Esophagus (tissue), 2 donors: ENCODE results near the gene CTSD. TPM values are rescaled to one million over a fixed set of nuclear protein-coding genes. Genes with fewer than 3 reads are reported as not detected.

ENCODE experiments used
- H3K27ac ChIP-seq, 2 donors: one replicate each; pipeline ENCODE4 v1.5.1; 2013; ENCODE audit warnings: low read depth in 2 of 2, mild to moderate bottlenecking in 2 of 2, inconsistent platforms in 1 of 2, low read length in 1 of 2, moderate library complexity in 1 of 2
- H3K27me3 ChIP-seq, 2 donors: one replicate each; pipeline ENCODE4 v1.6.1; 2013; ENCODE audit warnings: low read length in 2 of 2, control low read depth in 1 of 2, mild to moderate bottlenecking in 1 of 2; ENCODE audit not compliant: insufficient read depth in 2 of 2, control insufficient read depth in 1 of 2
- H3K36me3 ChIP-seq, 2 donors: one replicate each; pipeline ENCODE4 v1.6.1; 2013; ENCODE audit warnings: low read length in 1 of 2; ENCODE audit not compliant: control insufficient read depth in 2 of 2, insufficient read depth in 2 of 2
- H3K4me1 ChIP-seq, 2 donors: one replicate each; pipeline ENCODE4 v1.6.1; 2013; ENCODE audit warnings: low read length in 1 of 2; ENCODE audit not compliant: control insufficient read depth in 2 of 2, insufficient read depth in 2 of 2
- H3K4me3 ChIP-seq, 2 donors: one replicate each; pipeline ENCODE4 v1.5.1; 2013; ENCODE audit warnings: low read length in 2 of 2, mild to moderate bottlenecking in 2 of 2, low read depth in 1 of 2, moderate library complexity in 1 of 2
- H3K9me3 ChIP-seq, 2 donors: one replicate each; pipeline ENCODE4 v1.6.1; 2013; ENCODE audit warnings: mild to moderate bottlenecking in 2 of 2, low read depth in 1 of 2, low read length in 1 of 2, moderate library complexity in 1 of 2; ENCODE audit not compliant: control insufficient read depth in 2 of 2, insufficient read depth in 1 of 2
- WGBS, 2 donors: extraction: QIAGEN DNeasy Blood & Tissue Kit; methylation state at CpG; one replicate each; pipeline ENCODE4 v1.1.7; 2013; 5-methylcytosine and 5-hydroxymethylcytosine counted together
- polyA plus RNA-seq, 2 donors: library from polyadenylated mRNA; stranded (reverse); fragments of 200-250 nt; gene quantifications; one replicate each; pipeline ENCODE4 v1.2.3, GENCODE V29; 2013
- donor health status: healthy with polysubstance abuse.
- donor health status: Bipolar disorder and iron deficiency.

Gene CTSD
- polyA plus RNA-seq, 2 donors, result 273 to 284 TPM

DNA sequence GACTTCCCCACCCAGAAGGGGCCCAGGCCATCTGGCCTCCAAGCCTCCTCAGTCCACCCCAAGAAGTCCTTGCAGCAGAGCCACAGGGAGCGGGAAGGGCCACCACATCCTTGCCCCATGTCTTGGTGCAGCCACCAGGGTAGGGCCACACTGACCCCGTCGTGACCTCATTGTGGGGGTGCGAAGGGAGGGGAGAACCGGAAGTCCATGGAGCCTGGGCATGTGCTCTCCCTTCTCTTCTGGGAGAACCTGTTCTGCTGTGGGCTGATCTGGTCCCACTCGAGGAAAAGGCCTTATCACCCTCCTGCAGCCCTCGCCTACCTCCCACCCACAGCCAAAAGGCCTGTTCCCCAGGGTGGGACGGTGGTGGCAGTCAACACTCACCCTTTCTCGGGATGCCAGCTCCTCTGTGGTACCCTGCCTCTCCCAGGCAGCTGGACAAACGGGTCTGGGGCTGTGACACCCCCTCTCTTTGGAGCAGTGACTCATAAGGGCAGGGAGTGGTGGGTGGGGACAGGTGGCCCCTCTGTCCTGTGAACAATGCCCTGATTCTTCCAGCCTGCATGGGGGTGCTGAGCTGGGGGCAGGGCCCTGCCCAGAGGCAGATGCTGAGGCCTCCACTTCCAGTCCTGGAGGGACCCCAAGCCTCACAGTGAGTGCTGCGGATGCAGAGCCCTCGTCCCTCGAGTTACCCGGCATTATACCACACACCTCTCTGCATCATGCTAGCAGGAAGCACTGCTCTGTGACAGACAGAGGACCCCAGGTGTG is 14.6 kb upstream of the CTSD start:
- Histone ChIP-seq H3K4me1 (peaks cover 5 to 11% of the 10 kb centered on the region in 2 donors), H3K27me3 (no peaks in the 10 kb centered on the region), H3K9me3 (no peaks in the 10 kb centered on the region), H3K36me3 (no peaks in the 10 kb centered on the region), H3K27ac (no peak overlapping the region), H3K4me3 (no peak overlapping the region)
- WGBS, 2 donors, result 74 to 75% methylated on average over 14 of the region's 14 CpGs

DNA sequence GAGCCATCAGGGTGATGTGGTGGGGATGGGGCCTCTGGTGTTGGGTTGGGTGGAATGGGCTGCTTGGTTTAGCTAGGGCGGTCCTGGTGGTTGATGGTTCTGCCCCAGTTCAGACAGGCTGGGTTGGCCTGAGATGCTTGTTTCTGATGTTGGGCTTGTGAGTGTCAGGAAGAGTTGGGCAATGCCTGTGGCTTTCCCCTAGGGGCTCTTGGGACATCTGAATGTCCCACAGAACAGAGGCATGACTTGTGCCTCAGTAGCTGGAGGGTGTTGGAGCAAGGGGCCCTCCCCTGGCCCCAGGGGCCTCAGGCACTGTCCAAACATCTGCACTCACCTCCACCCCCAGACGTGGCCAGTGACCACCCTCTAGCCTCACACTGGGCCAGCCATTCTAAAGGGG is 14.0 kb upstream of the CTSD start:
- Histone ChIP-seq H3K9me3 (no peaks in the 10 kb centered on the region), H3K27ac (no peak overlapping the region), H3K4me3 (no peak overlapping the region), H3K4me1 (peaks cover 6 to 12% of the 10 kb centered on the region in 2 donors), H3K36me3 (no peaks in the 10 kb centered on the region), H3K27me3 (no peaks in the 10 kb centered on the region)
- 79 to 88% methylated on average over 2 of the region's 2 CpGs for WGBS, 2 donors

DNA sequence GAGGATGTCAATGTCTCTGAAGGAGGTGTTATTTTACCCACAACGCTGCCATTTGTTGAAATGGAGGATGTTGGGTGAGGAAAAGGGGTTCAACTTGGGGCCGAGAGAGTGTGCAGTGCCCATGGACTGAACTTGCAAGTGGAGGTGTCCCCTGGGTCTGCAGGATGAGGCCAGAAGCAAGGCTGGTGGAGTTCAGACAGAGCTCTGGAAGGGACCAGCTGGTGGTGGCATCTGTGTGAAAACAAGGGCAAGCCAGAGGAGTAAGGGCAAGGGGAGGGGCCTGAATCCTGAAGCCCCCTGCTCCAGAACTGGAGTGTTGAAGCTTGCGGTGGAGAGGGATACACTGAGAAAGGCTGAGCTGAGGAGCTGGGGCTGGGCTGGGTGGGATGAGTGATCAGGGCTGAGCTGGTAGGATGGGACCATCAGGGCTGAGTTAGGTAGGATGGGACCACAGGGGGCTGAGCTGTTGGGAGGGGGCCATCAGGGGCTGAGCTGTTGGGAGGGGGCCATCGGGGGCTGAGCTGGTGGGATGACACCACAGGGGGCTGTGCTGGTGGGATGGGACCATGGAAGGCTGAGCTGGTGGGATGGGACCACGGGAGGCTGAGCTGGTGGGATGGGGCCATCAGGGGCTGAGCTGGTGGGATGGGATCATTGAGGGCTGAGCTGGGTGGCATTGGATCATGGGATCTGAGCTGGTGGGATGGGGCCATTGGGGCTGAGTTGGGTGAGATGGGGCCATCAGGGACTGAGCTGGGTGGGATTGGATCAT is 13.4 kb upstream of the CTSD start:
- Histone ChIP-seq H3K4me1 (peaks cover 8 to 18% of the 10 kb centered on the region in 2 donors), H3K27ac (no peak overlapping the region), H3K9me3 (no peaks in the 10 kb centered on the region), H3K27me3 (no peaks in the 10 kb centered on the region), H3K4me3 (no peak overlapping the region), H3K36me3 (no peaks in the 10 kb centered on the region)
- 83 to 85% methylated on average over 5 of the region's 5 CpGs for WGBS, 2 donors

DNA sequence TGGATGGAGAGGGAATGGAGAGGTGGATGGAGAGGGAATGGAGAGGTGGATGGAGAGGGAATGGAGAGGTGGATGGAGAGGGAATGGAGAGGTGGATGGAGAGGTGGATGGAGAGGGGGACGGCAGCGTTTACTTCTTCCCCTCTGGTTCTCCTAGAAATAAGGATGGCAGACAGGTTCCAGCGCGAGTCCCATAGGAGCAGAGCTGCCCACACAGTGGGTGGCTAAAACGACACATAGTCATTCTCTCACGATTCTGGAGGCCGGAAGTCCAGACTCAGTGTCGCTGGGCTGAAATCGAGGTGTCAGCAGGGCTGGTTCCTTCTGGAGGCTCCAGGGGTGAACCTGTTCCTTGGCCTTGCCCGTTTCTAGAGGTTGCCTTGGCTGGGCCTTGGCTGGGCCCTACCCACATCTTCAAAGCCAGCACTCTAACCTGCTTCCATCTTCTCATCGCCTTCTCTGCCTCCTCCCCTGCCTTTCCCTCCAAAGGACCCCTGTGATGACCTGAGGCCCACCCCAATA is 12.7 kb upstream of the CTSD start:
- no peak overlapping the region for H3K4me3 ChIP-seq
- no peaks in the 10 kb centered on the region for H3K9me3 ChIP-seq
- no peaks in the 10 kb centered on the region for H3K36me3 ChIP-seq
- no peak overlapping the region for H3K27ac ChIP-seq
- H3K27me3 ChIP-seq, result no peaks in the 10 kb centered on the region
- 86 to 90% methylated on average over 11 of the region's 11 CpGs for WGBS, 2 donors
- H3K4me1 ChIP-seq, result peaks cover 8 to 19% of the 10 kb centered on the region in 2 donors

DNA sequence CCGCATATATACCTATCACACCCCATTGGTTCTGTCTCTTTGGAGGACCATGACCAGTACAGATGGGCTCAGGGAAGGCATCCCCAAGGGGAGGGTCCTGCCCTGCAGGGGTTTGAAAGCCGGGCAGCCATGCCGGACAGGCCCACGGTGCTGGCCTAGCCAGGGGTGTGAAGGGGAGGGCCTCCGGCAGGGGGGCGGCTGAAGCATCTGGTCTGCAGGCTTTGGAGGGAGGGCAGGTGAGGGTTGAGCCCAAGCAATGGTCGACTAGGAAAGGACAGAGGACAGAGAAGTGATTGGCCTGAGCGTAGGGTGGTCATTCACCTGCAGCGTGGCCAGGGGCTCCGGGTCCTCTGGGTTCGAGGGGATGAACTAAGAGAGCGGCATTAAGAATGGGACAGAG is 11.2 kb upstream of the CTSD start:
- H3K4me3 ChIP-seq, result no peak overlapping the region
- H3K27ac ChIP-seq, result no peak overlapping the region
- H3K27me3 ChIP-seq, result no peaks in the 10 kb centered on the region
- peaks cover 8 to 19% of the 10 kb centered on the region in 2 donors for H3K4me1 ChIP-seq
- H3K9me3 ChIP-seq, result no peaks in the 10 kb centered on the region
- 80 to 83% methylated on average over 12 of the region's 12 CpGs for WGBS, 2 donors
- H3K36me3 ChIP-seq, result no peaks in the 10 kb centered on the region

DNA sequence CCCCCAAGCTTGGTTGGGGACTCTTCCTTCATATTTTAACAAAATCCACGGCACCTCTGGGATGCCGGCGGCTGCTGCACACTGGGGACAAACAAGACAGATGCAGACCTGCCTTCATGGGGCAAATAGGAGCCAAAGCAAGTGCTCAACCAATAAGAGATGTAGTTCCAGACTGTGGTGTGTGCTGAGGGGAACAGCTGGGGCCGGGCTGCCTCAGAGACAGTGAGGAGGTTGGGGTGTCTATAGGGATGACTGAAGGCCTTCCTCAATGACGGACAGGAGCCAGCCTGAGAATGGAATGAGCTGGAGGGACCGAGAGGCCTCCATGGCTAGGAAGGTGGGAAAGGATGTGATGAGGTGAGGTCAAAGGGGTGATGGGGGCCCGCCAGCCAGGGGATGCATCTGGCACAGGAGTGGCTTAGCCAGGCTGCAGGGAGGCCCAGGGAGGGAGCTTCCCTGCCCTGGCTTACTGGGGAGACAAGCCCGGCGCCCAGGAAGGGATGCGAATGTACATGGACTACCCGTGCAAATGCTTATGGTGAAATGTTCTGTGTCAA is 10.3 kb upstream of the CTSD start:
- Histone ChIP-seq H3K27me3 (no peaks in the 10 kb centered on the region), H3K4me1 (peaks cover 6 to 19% of the 10 kb centered on the region in 2 donors), H3K36me3 (no peaks in the 10 kb centered on the region), H3K27ac (no peak overlapping the region), H3K9me3 (no peaks in the 10 kb centered on the region), H3K4me3 (no peak overlapping the region)
- 91 to 93% methylated on average over 11 of the region's 11 CpGs for WGBS, 2 donors

DNA sequence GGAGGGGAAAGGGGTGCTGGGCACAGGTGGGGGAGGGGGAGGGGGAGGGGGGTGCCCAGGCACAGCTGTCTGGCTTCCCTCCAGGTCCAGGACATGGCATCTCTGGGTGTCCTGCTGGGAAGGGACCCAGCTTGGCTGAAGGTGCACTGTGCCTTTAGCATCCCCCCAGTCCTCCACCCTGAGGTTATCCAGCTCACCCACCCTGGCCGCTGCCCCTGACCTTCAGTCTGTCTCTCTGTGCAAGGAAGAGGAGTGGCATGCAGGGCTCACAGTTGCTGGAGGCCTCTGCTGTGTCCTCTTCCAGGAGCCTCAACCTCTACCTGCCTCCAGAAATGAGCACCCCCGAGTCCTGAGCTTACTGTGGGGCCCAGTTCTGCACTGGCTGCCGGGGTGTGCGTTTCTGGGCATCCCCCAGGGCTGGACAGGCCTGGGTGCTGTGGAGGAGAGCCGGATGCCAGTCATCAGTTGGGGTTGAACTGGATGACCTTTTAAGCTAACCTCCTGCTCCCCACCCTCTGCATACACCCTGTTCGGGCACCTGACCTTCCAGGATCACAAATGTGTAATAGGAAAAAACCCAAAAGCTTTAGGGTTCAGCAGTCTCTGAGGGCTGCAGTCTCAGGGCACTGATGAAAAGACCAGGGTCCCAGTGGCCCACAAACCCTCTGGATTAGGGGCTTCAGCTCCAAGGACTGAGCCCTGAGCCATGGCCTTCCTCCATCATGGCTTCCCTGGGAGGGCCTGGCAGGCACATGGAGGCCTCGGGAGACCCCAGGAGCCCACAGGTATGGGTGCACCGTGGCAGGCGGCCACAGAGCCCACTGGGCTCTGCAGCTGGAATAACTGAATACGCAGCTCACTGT is 9.6 kb upstream of the CTSD start:
- WGBS, 2 donors, result 78 to 80% methylated on average over 10 of the region's 10 CpGs
- no peaks in the 10 kb centered on the region for H3K36me3 ChIP-seq
- no peak overlapping the region for H3K27ac ChIP-seq
- peaks cover 6 to 14% of the 10 kb centered on the region in 2 donors for H3K4me1 ChIP-seq
- no peak overlapping the region for H3K4me3 ChIP-seq
- H3K27me3 ChIP-seq, result no peaks in the 10 kb centered on the region
- no peaks in the 10 kb centered on the region for H3K9me3 ChIP-seq

DNA sequence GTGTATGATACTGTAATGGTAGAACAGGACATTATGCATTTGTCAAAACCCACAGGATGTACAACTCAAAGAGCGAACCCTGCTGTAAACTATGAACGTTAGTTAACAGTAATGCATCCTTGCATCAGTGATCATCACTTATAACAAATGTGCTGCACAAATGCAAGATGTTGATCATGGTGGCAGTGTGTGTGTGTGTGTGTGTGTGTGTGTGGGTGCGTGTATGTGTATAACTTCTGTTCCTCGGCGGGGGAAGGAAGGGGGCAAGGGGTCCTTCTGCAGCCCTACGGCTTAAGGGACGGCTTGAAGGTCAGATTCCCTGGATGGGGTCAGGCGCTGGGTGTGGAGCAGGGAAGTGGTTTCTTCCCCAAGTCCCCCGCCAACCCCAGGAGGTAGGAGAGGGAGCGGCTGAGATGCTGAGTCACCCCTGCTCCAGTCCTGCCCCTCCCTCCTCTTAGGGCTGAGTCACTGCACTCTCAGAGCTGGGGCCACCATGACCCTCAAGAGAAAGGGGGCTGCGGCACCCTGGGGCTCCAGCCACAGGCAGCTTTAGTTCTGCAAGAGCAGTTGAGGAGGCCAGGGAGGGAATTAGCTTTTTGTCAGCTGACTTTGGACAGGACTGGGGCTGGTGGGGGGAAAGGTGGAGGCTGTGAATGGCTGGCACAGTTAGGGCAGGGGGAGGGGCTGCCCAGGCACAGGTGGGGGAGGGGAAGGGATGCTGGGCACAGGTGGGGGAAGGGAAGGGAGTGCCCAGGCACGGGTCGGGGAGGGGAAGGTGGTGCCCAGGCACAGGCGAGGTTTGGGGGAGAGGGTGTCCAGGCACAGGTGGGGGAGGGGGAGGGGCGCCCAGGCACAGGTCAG is 8.8 kb upstream of the CTSD start:
- H3K9me3 ChIP-seq, result no peaks in the 10 kb centered on the region
- peak overlapping the region; percentile 61 to 67 for H3K27ac ChIP-seq
- H3K36me3 ChIP-seq, result no peaks in the 10 kb centered on the region
- no peak overlapping the region for H3K4me3 ChIP-seq
- 18 to 23% methylated on average over 11 to 15 of the region's 15 CpGs for WGBS, 2 donors
- H3K4me1 ChIP-seq, result peaks cover 3 to 10% of the 10 kb centered on the region in 2 donors
- H3K27me3 ChIP-seq, result no peaks in the 10 kb centered on the region
